Osteocyte (in vitro differentiated cells): ENCODE measurements around the gene PRX. TPM values are rescaled to one million over a fixed set of nuclear protein-coding genes. Genes with fewer than 3 reads are reported as not detected.

ENCODE experiments used
- DNase-seq: peaks from one replicate; pipeline ENCODE4 v3.0.0; 2021; ENCODE audit warnings: mixed read lengths; ENCODE audit not compliant: unreplicated experiment; ENCODE audit errors: extremely low spot score
- H3K27ac Mint-ChIP-seq: one replicate; pipeline ENCODE4 v1.8.0; 2021; ENCODE audit warnings: mild to moderate bottlenecking, mixed read lengths; ENCODE audit not compliant: unreplicated experiment
- H3K27me3 Mint-ChIP-seq: one replicate; pipeline ENCODE4 v1.8.0; 2021; ENCODE audit warnings: mixed read lengths; ENCODE audit not compliant: unreplicated experiment
- H3K36me3 Mint-ChIP-seq: one replicate; pipeline ENCODE4 v1.8.0; 2021; ENCODE audit warnings: mixed read lengths; ENCODE audit not compliant: unreplicated experiment
- H3K4me1 Mint-ChIP-seq: one replicate; pipeline ENCODE4 v1.8.0; 2021; ENCODE audit warnings: mixed read lengths; ENCODE audit not compliant: unreplicated experiment
- H3K4me3 Mint-ChIP-seq: one replicate; pipeline ENCODE4 v1.8.0; 2021; ENCODE audit warnings: mild to moderate bottlenecking, moderate library complexity, mixed read lengths; ENCODE audit not compliant: unreplicated experiment
- H3K9me3 Mint-ChIP-seq: one replicate; pipeline ENCODE4 v1.8.0; 2021; ENCODE audit warnings: mixed read lengths; ENCODE audit not compliant: unreplicated experiment
- CTCF ChIP-seq: fragments of 200-600 bp; sonication (generic); IDR thresholded peaks from 2 replicates; pipeline ENCODE4 v1.5.0; 2021; ENCODE audit warnings: antibody characterized with exemption, mild to moderate bottlenecking, moderate library complexity
- total RNA-seq: library from RNA; stranded (reverse); gene quantifications from 2 replicates; pipeline ENCODE4 v1.2.1, GENCODE V29; 2021

The PRX gene
- total RNA-seq, 1 donor from 2014 or later: 5.0 TPM

GRCh38 chr19:40383668-40384248, 29.4 kb downstream of the PRX start:
- H3K27me3 Mint-ChIP-seq: no peaks in the 10 kb centered on the region
- H3K4me1 Mint-ChIP-seq: no peaks in the 10 kb centered on the region
- DNase-seq: no peak
- TF ChIP-seq CTCF: no peak
- no peak overlapping the region for H3K27ac Mint-ChIP-seq
- no peaks in the 10 kb centered on the region for H3K36me3 Mint-ChIP-seq
- no peaks in the 10 kb centered on the region for H3K9me3 Mint-ChIP-seq
- H3K4me3 Mint-ChIP-seq: no peak overlapping the region

GRCh38 chr19:40381321-40381720, 31.9 kb downstream of the PRX start:
- DNase-seq: no peak
- Mint-ChIP-seq H3K9me3 (no peaks in the 10 kb centered on the region), H3K4me1 (no peaks in the 10 kb centered on the region), H3K27ac (no peak overlapping the region), H3K4me3 (no peak overlapping the region), H3K36me3 (no peaks in the 10 kb centered on the region), H3K27me3 (no peaks in the 10 kb centered on the region)
- TF ChIP-seq CTCF: no peak

GRCh38 chr19:40380199-40381037, 32.8 kb downstream of the PRX start:
- H3K9me3 Mint-ChIP-seq: no peaks in the 10 kb centered on the region
- no peaks in the 10 kb centered on the region for H3K36me3 Mint-ChIP-seq
- no peaks in the 10 kb centered on the region for H3K27me3 Mint-ChIP-seq
- H3K27ac Mint-ChIP-seq: no peak overlapping the region
- DNase-seq: no peak
- no peaks in the 10 kb centered on the region for H3K4me1 Mint-ChIP-seq
- no peak for TF ChIP-seq CTCF
- H3K4me3 Mint-ChIP-seq: no peak overlapping the region

- Mint-ChIP-seq H3K36me3 (peaks cover 5% of the 10 kb centered on the region), H3K27ac (no peak overlapping the region), H3K9me3 (no peaks in the 10 kb centered on the region), H3K4me1 (no peaks in the 10 kb centered on the region), H3K27me3 (no peaks in the 10 kb centered on the region), H3K4me3 (no peak overlapping the region)
- DNase-seq: no peak
- no peak for TF ChIP-seq CTCF
Observed at GRCh38 chr19:40379446-40380198, 33.6 kb downstream of the PRX start.

- no peak overlapping the region for H3K4me3 Mint-ChIP-seq
- peaks cover 13% of the 10 kb centered on the region for H3K36me3 Mint-ChIP-seq
- no peak for DNase-seq
- no peak for TF ChIP-seq CTCF
- no peaks in the 10 kb centered on the region for H3K27me3 Mint-ChIP-seq
- H3K27ac Mint-ChIP-seq: no peak overlapping the region
- no peaks in the 10 kb centered on the region for H3K9me3 Mint-ChIP-seq
- no peaks in the 10 kb centered on the region for H3K4me1 Mint-ChIP-seq
Observed at GRCh38 chr19:40378509-40378908, 34.7 kb downstream of the PRX start.
